GM23338 (cell line): ENCODE results near the gene GPR50. TPM values are rescaled to one million over a fixed set of nuclear protein-coding genes. Genes with fewer than 3 reads are reported as not detected.
A peak's percentile ranks its signal among the peaks of the same experiment; 100 is the strongest.

Experiments used
- ATAC-seq: fragments of 200-7000 bp; cut with Tn5 transposase; 3 replicates; pipeline ENCODE4 v1.9.1; 2020
- DNase-seq: peaks from one replicate; pipeline ENCODE4 v3.0.0-alpha.2; 2015; ENCODE audit warnings: low spot score
- H2AFZ ChIP-seq: fragments of 200-600 bp; sonication (generic); 2 replicates; pipeline ENCODE4 v1.8.0; 2016; ENCODE audit warnings: antibody characterized with exemption, mild to moderate bottlenecking, moderate library complexity
- H3F3A ChIP-seq: fragments of 200-600 bp; sonication (generic); replicated peaks from 2 replicates; pipeline ENCODE4 v1.8.0; 2017; ENCODE audit warnings: antibody characterized with exemption, mixed run types, low read depth
- H3K27ac ChIP-seq: fragments of 200-600 bp; sonication (generic); 2 replicates; pipeline ENCODE4 v1.6.1; 2016; ENCODE audit warnings: low read depth
- H3K27me3 ChIP-seq: fragments of 200-600 bp; sonication (generic); 2 replicates; pipeline ENCODE4 v1.8.0; 2016; ENCODE audit warnings: mild to moderate bottlenecking, mixed run types, moderate library complexity; ENCODE audit not compliant: insufficient read depth
- H3K36me3 ChIP-seq: fragments of 200-600 bp; sonication (generic); 2 replicates; pipeline ENCODE4 v1.8.0; 2016; ENCODE audit warnings: mild to moderate bottlenecking; ENCODE audit not compliant: insufficient read depth
- H3K4me1 ChIP-seq: fragments of 200-600 bp; sonication (generic); 2 replicates; pipeline ENCODE4 v1.8.0; 2016; ENCODE audit warnings: mild to moderate bottlenecking, moderate library complexity; ENCODE audit not compliant: insufficient read depth
- H3K4me2 ChIP-seq: fragments of 200-600 bp; sonication (generic); 2 replicates; pipeline ENCODE4 v1.7.1; 2017; ENCODE audit warnings: mixed run types
- H3K4me3 ChIP-seq: fragments of 200-600 bp; sonication (generic); 2 replicates; pipeline ENCODE4 v1.6.1; 2016; ENCODE audit warnings: mixed run types
- H3K79me2 ChIP-seq: fragments of 200-600 bp; sonication (generic); replicated peaks from 2 replicates; pipeline ENCODE4 v1.8.0; 2017; ENCODE audit warnings: mild to moderate bottlenecking; ENCODE audit not compliant: insufficient read depth
- H3K9me2 ChIP-seq: fragments of 200-600 bp; sonication (generic); 2 replicates; pipeline ENCODE4 v1.8.0; 2017; ENCODE audit not compliant: insufficient read depth
- H4K20me1 ChIP-seq: fragments of 200-600 bp; sonication (generic); replicated peaks from 2 replicates; pipeline ENCODE4 v1.8.0; 2017; ENCODE audit warnings: mild to moderate bottlenecking; ENCODE audit not compliant: insufficient read depth
- H3K27ac Mint-ChIP-seq: 2 replicates; pipeline ENCODE4 v1.8.0; 2020; ENCODE audit warnings: inconsistent platforms, mild to moderate bottlenecking, moderate library complexity, mixed read lengths
- H3K27me3 Mint-ChIP-seq: 3 replicates; pipeline ENCODE4 v1.8.0; 2022; ENCODE audit warnings: low read depth, mild to moderate bottlenecking, moderate library complexity, mixed read lengths, inconsistent platforms; ENCODE audit not compliant: insufficient read depth, poor library complexity
- H3K36me3 Mint-ChIP-seq: 3 replicates; pipeline ENCODE4 v1.8.0; 2021; ENCODE audit warnings: low read depth, mild to moderate bottlenecking, inconsistent platforms, moderate library complexity, mixed read lengths
- H3K4me1 Mint-ChIP-seq: 3 replicates; pipeline ENCODE4 v1.8.0; 2020; ENCODE audit warnings: mild to moderate bottlenecking, inconsistent platforms, mixed read lengths
- H3K4me3 Mint-ChIP-seq: 3 replicates; pipeline ENCODE4 v1.8.0; 2021; ENCODE audit warnings: moderate library complexity, mild to moderate bottlenecking, inconsistent platforms, mixed read lengths
- H3K9me3 Mint-ChIP-seq: 3 replicates; pipeline ENCODE4 v1.8.0; 2020; ENCODE audit warnings: moderate library complexity, mild to moderate bottlenecking, inconsistent platforms, mixed read lengths
- CREB1 ChIP-seq: fragments of 250-450 bp; sonication (Bioruptor Pico); IDR thresholded peaks from 2 replicates; pipeline ENCODE4 v1.5.0; 2020; ENCODE audit warnings: low read depth, mild to moderate bottlenecking, moderate library complexity
- ETS1 ChIP-seq: IDR thresholded peaks from 2 replicates; pipeline ENCODE4 v1.6.1; 2016; ENCODE audit warnings: antibody characterized with exemption
- EZH2 ChIP-seq: fragments of 200-600 bp; sonication (generic); IDR thresholded peaks from one replicate; pipeline ENCODE4 v1.8.0; 2017; ENCODE audit warnings: antibody characterized with exemption, mild to moderate bottlenecking, low read depth; ENCODE audit not compliant: unreplicated experiment
- EZH2phosphoT487 ChIP-seq: fragments of 200-600 bp; sonication (generic); IDR thresholded peaks from one replicate; pipeline ENCODE4 v1.8.1; 2018; ENCODE audit warnings: antibody characterized with exemption; ENCODE audit not compliant: unreplicated experiment
- JUNB ChIP-seq: IDR thresholded peaks from one replicate; pipeline ENCODE4 v1.6.1; 2016; ENCODE audit warnings: antibody characterized with exemption; ENCODE audit not compliant: unreplicated experiment
- NANOG ChIP-seq: IDR thresholded peaks from 2 replicates; pipeline ENCODE4 v1.6.1; 2016; ENCODE audit warnings: antibody characterized with exemption, borderline replicate concordance
- POLR2AphosphoS5 ChIP-seq: IDR thresholded peaks from 2 replicates; pipeline ENCODE4 v1.6.1; 2016; ENCODE audit warnings: antibody characterized with exemption, low read depth
- STAT1 ChIP-seq: IDR thresholded peaks from one replicate; pipeline ENCODE4 v1.6.1; 2016; ENCODE audit warnings: antibody characterized with exemption; ENCODE audit not compliant: unreplicated experiment
- ZNF114 ChIP-seq: fragments of 250-450 bp; sonication (Bioruptor Pico); IDR thresholded peaks from 2 replicates; pipeline ENCODE4 v1.5.0; 2020; ENCODE audit warnings: mild to moderate bottlenecking, moderate library complexity
- ZNF331 ChIP-seq: fragments of 250-450 bp; sonication (Bioruptor Pico); IDR thresholded peaks from 2 replicates; pipeline ENCODE4 v1.5.0; 2020; ENCODE audit warnings: low read depth, mild to moderate bottlenecking, moderate library complexity
- polyA plus RNA-seq: library from polyadenylated mRNA; unstranded; fragments of >200 nt; fragmentation: Nextera tagmentation; extraction: Ambion mirVana; gene quantifications from 2 replicates; pipeline ENCODE4 v1.2.1, GENCODE V29; 2016
- total RNA-seq: library from RNA; depleted of rRNA; stranded (reverse); fragments of >200 nt; shearing (Covaris generic); gene quantifications from 2 replicates; pipeline ENCODE4 v1.2.3, GENCODE V29; 2014
- TF ChIP-seq, protein P1 (sequence below): IDR thresholded peaks from one replicate; pipeline ENCODE4 v1.6.1; 2018; ENCODE audit warnings: antibody characterized with exemption; ENCODE audit not compliant: unreplicated experiment
- TF ChIP-seq, protein P2 (sequence below): fragments of 250-450 bp; sonication (Bioruptor Pico); IDR thresholded peaks from 2 replicates; pipeline ENCODE4 v1.5.0; 2020; ENCODE audit warnings: mild to moderate bottlenecking, moderate library complexity
- TF ChIP-seq, protein P3 (sequence below), 2 experiments: fragments of 200-600 bp in 1 of 2; sonication (generic) in 1 of 2; conservative IDR thresholded peaks; 2 replicates each; pipeline versions ENCODE4 v1.5.1 to v1.6.1; 2016 to 2017; ENCODE audit warnings: antibody characterized with exemption in 2 of 2, low read depth in 2 of 2, mild to moderate bottlenecking in 2 of 2, moderate library complexity in 1 of 2

The GPR50 gene
- total and polyA plus RNA-seq, 2 experiments from 2014 or later: 0.59 to 1.5 TPM

- H3K4me2 ChIP-seq: peak overlapping the region; percentile 74
- H2AFZ ChIP-seq: no peak overlapping the region
- no peaks in the 10 kb centered on the region for H3K36me3 ChIP-seq
- H3K27me3 ChIP-seq: peaks cover 24% of the 10 kb centered on the region
- peak overlapping the region; percentile 53 for H3K4me3 ChIP-seq
- no peaks in the 10 kb centered on the region for H4K20me1 ChIP-seq
- peaks cover 21% of the 10 kb centered on the region for H3K36me3 Mint-ChIP-seq
- H3K9me2 ChIP-seq: no peaks in the 10 kb centered on the region
- peaks cover 24% of the 10 kb centered on the region for H3K27me3 Mint-ChIP-seq
- no peak overlapping the region for H3K27ac Mint-ChIP-seq
- peaks cover 29% of the 10 kb centered on the region; the same call in 1 of the 2 replicates for H3K4me1 ChIP-seq
- TF ChIP-seq, protein P1, sequence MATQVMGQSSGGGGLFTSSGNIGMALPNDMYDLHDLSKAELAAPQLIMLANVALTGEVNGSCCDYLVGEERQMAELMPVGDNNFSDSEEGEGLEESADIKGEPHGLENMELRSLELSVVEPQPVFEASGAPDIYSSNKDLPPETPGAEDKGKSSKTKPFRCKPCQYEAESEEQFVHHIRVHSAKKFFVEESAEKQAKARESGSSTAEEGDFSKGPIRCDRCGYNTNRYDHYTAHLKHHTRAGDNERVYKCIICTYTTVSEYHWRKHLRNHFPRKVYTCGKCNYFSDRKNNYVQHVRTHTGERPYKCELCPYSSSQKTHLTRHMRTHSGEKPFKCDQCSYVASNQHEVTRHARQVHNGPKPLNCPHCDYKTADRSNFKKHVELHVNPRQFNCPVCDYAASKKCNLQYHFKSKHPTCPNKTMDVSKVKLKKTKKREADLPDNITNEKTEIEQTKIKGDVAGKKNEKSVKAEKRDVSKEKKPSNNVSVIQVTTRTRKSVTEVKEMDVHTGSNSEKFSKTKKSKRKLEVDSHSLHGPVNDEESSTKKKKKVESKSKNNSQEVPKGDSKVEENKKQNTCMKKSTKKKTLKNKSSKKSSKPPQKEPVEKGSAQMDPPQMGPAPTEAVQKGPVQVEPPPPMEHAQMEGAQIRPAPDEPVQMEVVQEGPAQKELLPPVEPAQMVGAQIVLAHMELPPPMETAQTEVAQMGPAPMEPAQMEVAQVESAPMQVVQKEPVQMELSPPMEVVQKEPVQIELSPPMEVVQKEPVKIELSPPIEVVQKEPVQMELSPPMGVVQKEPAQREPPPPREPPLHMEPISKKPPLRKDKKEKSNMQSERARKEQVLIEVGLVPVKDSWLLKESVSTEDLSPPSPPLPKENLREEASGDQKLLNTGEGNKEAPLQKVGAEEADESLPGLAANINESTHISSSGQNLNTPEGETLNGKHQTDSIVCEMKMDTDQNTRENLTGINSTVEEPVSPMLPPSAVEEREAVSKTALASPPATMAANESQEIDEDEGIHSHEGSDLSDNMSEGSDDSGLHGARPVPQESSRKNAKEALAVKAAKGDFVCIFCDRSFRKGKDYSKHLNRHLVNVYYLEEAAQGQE: no peak
- no peak for TF ChIP-seq JUNB
- TF ChIP-seq, protein P2, sequence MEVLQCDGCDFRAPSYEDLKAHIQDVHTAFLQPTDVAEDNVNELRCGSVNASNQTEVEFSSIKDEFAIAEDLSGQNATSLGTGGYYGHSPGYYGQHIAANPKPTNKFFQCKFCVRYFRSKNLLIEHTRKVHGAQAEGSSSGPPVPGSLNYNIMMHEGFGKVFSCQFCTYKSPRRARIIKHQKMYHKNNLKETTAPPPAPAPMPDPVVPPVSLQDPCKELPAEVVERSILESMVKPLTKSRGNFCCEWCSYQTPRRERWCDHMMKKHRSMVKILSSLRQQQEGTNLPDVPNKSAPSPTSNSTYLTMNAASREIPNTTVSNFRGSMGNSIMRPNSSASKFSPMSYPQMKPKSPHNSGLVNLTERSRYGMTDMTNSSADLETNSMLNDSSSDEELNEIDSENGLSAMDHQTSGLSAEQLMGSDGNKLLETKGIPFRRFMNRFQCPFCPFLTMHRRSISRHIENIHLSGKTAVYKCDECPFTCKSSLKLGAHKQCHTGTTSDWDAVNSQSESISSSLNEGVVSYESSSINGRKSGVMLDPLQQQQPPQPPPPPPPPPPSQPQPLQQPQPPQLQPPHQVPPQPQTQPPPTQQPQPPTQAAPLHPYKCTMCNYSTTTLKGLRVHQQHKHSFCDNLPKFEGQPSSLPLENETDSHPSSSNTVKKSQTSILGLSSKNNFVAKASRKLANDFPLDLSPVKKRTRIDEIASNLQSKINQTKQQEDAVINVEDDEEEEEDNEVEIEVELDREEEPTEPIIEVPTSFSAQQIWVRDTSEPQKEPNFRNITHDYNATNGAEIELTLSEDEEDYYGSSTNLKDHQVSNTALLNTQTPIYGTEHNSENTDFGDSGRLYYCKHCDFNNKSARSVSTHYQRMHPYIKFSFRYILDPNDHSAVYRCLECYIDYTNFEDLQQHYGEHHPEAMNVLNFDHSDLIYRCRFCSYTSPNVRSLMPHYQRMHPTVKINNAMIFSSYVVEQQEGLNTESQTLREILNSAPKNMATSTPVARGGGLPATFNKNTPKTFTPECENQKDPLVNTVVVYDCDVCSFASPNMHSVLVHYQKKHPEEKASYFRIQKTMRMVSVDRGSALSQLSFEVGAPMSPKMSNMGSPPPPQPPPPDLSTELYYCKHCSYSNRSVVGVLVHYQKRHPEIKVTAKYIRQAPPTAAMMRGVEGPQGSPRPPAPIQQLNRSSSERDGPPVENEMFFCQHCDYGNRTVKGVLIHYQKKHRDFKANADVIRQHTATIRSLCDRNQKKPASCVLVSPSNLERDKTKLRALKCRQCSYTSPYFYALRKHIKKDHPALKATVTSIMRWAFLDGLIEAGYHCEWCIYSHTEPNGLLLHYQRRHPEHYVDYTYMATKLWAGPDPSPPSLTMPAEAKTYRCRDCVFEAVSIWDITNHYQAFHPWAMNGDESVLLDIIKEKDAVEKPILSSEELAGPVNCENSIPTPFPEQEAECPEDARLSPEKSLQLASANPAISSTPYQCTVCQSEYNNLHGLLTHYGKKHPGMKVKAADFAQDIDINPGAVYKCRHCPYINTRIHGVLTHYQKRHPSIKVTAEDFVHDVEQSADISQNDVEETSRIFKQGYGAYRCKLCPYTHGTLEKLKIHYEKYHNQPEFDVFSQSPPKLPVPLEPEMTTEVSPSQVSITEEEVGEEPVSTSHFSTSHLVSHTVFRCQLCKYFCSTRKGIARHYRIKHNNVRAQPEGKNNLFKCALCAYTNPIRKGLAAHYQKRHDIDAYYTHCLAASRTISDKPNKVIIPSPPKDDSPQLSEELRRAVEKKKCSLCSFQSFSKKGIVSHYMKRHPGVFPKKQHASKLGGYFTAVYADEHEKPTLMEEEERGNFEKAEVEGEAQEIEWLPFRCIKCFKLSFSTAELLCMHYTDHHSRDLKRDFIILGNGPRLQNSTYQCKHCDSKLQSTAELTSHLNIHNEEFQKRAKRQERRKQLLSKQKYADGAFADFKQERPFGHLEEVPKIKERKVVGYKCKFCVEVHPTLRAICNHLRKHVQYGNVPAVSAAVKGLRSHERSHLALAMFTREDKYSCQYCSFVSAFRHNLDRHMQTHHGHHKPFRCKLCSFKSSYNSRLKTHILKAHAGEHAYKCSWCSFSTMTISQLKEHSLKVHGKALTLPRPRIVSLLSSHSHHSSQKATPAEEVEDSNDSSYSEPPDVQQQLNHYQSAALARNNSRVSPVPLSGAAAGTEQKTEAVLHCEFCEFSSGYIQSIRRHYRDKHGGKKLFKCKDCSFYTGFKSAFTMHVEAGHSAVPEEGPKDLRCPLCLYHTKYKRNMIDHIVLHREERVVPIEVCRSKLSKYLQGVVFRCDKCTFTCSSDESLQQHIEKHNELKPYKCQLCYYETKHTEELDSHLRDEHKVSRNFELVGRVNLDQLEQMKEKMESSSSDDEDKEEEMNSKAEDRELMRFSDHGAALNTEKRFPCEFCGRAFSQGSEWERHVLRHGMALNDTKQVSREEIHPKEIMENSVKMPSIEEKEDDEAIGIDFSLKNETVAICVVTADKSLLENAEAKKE (CRISPR knock-in tag): no peak
- TF ChIP-seq EZH2phosphoT487: no peak
- no peak for TF ChIP-seq NANOG
- no peak for TF ChIP-seq STAT1
- no peak for TF ChIP-seq ETS1
- TF ChIP-seq ZNF114 (CRISPR knock-in tag): no peak
- TF ChIP-seq EZH2: no peak
- no peak for TF ChIP-seq CREB1 (CRISPR knock-in tag)
- TF ChIP-seq ZNF331: no peak
- TF ChIP-seq POLR2AphosphoS5: no peak
- TF ChIP-seq, protein P3, sequence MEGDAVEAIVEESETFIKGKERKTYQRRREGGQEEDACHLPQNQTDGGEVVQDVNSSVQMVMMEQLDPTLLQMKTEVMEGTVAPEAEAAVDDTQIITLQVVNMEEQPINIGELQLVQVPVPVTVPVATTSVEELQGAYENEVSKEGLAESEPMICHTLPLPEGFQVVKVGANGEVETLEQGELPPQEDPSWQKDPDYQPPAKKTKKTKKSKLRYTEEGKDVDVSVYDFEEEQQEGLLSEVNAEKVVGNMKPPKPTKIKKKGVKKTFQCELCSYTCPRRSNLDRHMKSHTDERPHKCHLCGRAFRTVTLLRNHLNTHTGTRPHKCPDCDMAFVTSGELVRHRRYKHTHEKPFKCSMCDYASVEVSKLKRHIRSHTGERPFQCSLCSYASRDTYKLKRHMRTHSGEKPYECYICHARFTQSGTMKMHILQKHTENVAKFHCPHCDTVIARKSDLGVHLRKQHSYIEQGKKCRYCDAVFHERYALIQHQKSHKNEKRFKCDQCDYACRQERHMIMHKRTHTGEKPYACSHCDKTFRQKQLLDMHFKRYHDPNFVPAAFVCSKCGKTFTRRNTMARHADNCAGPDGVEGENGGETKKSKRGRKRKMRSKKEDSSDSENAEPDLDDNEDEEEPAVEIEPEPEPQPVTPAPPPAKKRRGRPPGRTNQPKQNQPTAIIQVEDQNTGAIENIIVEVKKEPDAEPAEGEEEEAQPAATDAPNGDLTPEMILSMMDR (conservative IDR thresholded peaks at IDR 0.05; ENCODE audit: low read depth in 2 of 2): no peak
- peak overlapping the region; percentile 67 for H3K4me3 Mint-ChIP-seq
- no peak overlapping the region for H3K27ac ChIP-seq
- peaks cover 5% of the 10 kb centered on the region; the same call in 1 of the 3 replicates for H3K9me3 Mint-ChIP-seq
- peaks cover 36% of the 10 kb centered on the region for H3K4me1 Mint-ChIP-seq
- DNase-seq (no peak), ATAC-seq (no peak)
- H3F3A ChIP-seq: no peaks in the 10 kb centered on the region
- no peaks in the 10 kb centered on the region for H3K79me2 ChIP-seq
Measured at GRCh38 chrX:151184705-151185104, 8.3 kb downstream of the GPR50 start.
